ENCODE data around the gene NR3C1.

NR3C1 gene

DNA sequence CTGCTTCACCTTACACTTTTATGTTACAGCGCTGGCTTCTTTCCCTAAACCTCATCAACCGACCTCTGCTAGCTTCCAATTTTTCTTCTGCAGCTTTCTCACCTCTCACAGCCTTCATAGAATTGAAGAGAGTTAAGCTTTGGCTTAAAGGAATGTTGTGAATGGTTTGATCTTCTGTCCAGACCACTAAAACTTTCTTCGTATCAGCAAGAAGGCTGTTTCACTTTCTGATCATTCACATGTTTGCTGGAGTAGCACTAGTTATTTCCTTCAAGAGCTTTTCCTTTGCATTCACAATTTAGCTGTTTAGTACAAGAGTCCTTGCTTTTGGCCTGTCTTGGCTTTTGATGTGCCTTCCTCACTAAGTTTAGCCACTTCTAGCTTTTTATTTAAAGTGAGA, 49.5 kb downstream of the NR3C1 start:
- H3K27me3 Mint-ChIP-seq = no peaks in the 10 kb centered on the region
- peak overlapping the region; percentile 24 for H3K4me3 Mint-ChIP-seq
- peaks cover 9% of the 10 kb centered on the region for H3K36me3 Mint-ChIP-seq (ENCODE audit: low read depth)
- H3K9me3 Mint-ChIP-seq = no peaks in the 10 kb centered on the region
- H3K4me1 Mint-ChIP-seq (ENCODE audit: low read depth) = peaks cover 41% of the 10 kb centered on the region
- peak overlapping the region; percentile 6 for H3K27ac Mint-ChIP-seq
- intact Hi-C loops (cut with micrococcal nuclease) = no loop called here

DNA sequence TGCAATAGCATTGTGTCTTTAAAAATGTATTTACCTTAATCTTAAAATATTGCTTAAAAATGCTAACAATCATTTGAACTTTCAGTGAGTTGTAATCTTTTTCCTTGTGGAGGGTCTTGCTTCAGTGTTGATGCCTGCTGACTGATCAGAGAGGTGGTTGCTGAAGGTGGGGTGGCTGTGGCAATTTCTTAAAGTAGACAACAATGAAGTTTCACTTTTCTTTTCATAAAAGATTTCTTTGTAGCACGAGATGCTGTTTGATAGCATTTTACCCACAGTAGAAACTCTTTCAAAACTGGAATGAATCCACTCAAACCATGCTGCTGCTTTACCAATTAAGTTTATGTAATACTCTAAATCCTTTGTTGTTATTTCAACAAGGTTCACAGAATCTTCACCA, 50.8 kb downstream of the NR3C1 start:
- no peaks in the 10 kb centered on the region for H3K9me3 Mint-ChIP-seq

DNA sequence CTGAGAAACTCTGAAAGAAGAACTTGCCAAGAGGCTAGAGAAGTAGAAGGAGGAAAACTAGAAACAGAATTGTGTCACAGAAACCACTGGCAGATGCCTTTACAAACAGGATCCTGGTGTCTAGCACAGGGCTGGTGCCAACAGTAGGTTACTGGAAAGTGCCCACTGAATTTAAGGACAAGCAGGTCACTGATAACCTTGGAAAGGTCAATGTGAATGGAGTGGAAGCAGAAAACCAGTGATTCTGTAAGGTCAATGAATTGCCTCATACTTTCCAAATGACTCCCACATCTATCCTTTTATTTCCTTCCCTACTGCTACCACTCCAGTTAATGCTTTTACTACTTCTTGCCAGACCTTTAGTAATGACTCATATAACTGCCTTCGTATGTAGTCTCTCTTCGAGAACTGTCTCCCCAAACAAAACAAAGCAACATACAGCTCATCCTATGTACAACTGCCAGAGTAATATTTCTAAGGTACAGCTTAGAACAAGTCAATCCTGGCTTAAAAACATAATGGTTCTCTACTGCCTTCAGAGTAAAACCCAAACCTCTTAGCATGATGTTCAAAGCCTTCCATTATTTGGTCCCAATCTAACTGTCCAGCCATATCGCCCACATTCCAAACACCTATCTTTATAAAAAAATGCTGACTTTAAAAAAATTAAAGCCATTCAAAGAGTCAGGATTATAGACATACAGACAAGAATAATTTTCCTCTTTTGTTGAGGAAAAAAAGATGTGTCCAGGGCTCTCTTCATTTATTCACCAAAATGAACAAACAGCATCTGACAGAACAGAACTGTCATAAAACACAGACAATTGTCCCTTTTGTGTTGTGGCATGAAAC, 52.5 kb downstream of the NR3C1 start:
- no peak overlapping the region for H3K4me3 Mint-ChIP-seq
- no peak overlapping the region for H3K27ac Mint-ChIP-seq
- peaks cover 43% of the 10 kb centered on the region for H3K4me1 Mint-ChIP-seq (ENCODE audit: low read depth)
- peaks cover 9% of the 10 kb centered on the region for H3K36me3 Mint-ChIP-seq (ENCODE audit: low read depth)
- intact Hi-C loops (cut with micrococcal nuclease) = no loop called here
- H3K27me3 Mint-ChIP-seq = no peaks in the 10 kb centered on the region
- H3K9me3 Mint-ChIP-seq = no peaks in the 10 kb centered on the region

More for the DNA sequence above, 50.8 kb downstream of the NR3C1 start:
- intact Hi-C loops (cut with micrococcal nuclease) = no loop called here
- Mint-ChIP-seq H3K36me3 (ENCODE audit: low read depth) (peaks cover 9% of the 10 kb centered on the region), H3K4me1 (ENCODE audit: low read depth) (peaks cover 41% of the 10 kb centered on the region), H3K27ac (no peak overlapping the region), H3K4me3 (peak overlapping the region; percentile 2), H3K27me3 (no peaks in the 10 kb centered on the region)

DNA sequence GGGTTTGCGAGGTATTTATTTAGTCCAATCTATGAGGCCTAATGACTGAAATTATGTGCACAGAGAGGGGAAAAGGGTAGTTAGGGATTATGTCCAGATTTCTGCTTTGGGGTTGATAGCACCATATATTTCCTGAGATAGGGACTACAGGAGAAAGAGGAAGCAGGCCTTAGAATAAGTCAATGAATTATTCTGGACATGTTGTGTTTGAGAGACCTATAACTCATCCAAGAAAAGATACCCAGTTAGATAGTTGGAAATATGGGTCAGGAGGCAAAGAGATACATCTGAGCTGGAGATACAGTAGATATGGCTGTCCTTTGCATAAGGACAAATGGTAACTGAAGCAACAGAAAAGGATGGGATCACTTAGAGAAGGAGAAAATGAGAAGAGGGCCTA, 53.1 kb downstream of the NR3C1 start:
- peaks cover 9% of the 10 kb centered on the region for H3K36me3 Mint-ChIP-seq (ENCODE audit: low read depth)
- peaks cover 38% of the 10 kb centered on the region for H3K4me1 Mint-ChIP-seq (ENCODE audit: low read depth)
- intact Hi-C loops (cut with micrococcal nuclease) = no loop called here
- H3K27me3 Mint-ChIP-seq = no peaks in the 10 kb centered on the region
- H3K4me3 Mint-ChIP-seq = no peak overlapping the region
- H3K9me3 Mint-ChIP-seq = no peaks in the 10 kb centered on the region
- H3K27ac Mint-ChIP-seq = no peak overlapping the region

DNA sequence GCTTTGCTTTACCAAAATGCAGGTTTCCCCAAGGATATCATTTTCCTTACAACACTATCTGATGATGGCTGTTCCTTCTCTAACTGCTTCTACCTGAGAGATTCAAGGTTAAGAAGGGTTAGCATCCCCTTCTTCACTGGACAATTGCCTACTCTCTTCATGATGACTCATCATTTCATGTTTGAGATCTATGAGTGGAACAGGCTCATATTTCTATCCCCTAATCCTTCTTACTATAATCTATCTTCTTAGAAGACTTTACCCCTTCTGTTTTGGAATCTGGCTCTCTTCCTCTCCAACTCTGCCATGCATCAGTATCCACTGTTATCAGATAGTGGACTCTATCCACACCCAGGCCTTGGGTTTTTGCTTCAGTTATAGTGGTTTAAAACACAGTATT, 54.3 kb downstream of the NR3C1 start:
- Mint-ChIP-seq H3K36me3 (ENCODE audit: low read depth) (peaks cover 14% of the 10 kb centered on the region), H3K27ac (no peak overlapping the region), H3K9me3 (no peaks in the 10 kb centered on the region), H3K4me3 (no peak overlapping the region), H3K4me1 (ENCODE audit: low read depth) (peaks cover 31% of the 10 kb centered on the region), H3K27me3 (no peaks in the 10 kb centered on the region)
- intact Hi-C loops (cut with micrococcal nuclease) = loop anchor here (10.0 kb wide), 1 partner anchor 476 kb away; no protein-coding TSS in a partner anchor

DNA sequence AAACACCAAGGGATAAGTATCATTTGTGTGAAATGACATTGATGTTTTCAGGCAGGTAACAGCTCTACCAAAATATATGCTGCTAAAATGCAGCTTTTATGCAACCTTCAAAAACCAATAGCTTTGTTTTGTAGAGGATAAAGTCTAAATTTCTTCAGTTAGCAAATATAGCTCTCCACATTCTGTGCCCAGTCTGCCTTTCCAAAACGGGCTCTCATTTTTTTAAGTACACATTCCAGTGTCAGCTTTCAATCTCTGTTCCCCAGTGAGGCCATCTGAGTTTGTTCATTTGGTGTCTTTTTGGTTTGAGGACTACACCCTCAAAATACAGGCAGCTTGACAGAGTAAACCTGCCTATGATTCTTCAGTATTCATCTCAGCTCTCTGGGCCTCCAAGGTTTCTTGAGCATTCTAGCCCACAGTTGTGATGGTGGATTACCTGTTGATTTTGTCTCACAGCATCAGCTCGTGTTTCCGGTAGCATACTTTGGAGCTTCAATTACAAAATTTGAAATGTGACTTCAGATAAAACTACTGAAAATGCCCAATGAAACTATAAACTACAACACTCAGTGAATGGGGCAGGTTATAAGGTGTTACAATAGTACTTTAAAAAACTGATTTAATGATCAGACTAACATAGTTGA, 55.7 kb downstream of the NR3C1 start:
- H3K4me1 Mint-ChIP-seq (ENCODE audit: low read depth) = peaks cover 19% of the 10 kb centered on the region
- no peaks in the 10 kb centered on the region for H3K27me3 Mint-ChIP-seq
- H3K4me3 Mint-ChIP-seq = no peak overlapping the region
- intact Hi-C loops (cut with micrococcal nuclease) = loop anchor here (10.0 kb wide), 1 partner anchor 477 kb away; no protein-coding TSS in a partner anchor
- H3K27ac Mint-ChIP-seq = no peak overlapping the region
- H3K9me3 Mint-ChIP-seq = no peaks in the 10 kb centered on the region
- H3K36me3 Mint-ChIP-seq (ENCODE audit: low read depth) = peaks cover 8% of the 10 kb centered on the region

DNA sequence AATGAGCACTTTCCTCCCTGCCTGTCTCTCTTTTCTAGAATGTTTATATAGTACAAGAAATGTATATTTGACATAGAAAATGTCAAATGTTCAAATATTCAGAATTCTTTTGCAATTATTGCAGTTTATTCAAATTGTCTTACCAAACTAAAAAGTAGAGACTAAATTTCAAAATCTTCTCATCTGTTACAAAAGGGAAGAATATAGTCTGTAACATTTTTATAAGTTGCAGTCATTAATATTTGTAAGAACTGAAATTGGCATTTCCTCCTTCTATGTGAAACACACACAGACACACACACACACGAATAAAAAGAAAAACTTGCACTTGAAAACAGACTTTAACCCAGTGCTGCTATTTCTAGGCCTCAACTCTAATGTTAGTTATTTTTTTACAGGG, 56.4 kb downstream of the NR3C1 start:
- Mint-ChIP-seq H3K4me1 (ENCODE audit: low read depth) (peaks cover 25% of the 10 kb centered on the region), H3K27me3 (no peaks in the 10 kb centered on the region), H3K36me3 (ENCODE audit: low read depth) (peaks cover 6% of the 10 kb centered on the region), H3K4me3 (no peak overlapping the region), H3K27ac (no peak overlapping the region), H3K9me3 (no peaks in the 10 kb centered on the region)
- intact Hi-C loops (cut with micrococcal nuclease) = loop anchor here (10.0 kb wide), 1 partner anchor 478 kb away; no protein-coding TSS in a partner anchor

DNA sequence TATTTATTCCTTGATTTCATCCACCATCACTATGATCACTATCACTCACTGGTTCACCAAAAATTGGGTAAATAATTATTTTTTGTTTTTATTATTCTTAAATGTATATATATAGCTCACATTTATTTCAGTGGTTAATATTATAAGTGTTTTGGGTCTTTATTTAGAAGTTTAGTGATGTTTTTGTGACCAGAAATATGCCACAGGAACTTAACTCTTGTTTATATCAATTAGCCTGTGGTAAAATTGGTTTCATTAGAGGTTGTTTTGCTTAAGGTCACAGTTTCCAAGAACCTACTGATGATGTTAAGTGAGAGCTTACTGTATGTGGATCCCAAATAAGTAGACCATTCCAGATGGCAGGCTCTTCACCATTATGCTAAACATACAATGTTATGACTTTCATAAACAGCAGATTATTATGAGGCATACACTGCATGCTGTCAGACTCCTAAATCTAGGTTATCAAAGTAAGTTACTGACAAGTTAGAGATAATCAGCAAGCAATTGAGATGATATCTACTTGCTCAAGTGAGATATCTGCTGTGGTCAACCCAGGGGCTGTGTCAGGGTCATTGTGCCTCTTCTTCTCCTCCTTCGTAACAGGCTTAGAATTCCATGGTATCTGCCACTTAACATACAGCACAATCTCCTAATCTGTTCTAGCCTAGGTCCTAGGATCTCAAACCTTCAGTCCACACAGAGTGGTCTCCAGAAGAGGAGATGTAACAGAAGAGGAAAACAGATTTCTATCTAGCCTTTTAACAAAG, 57.6 kb downstream of the NR3C1 start:
- no peak overlapping the region for H3K4me3 Mint-ChIP-seq
- H3K27me3 Mint-ChIP-seq = no peaks in the 10 kb centered on the region
- H3K4me1 Mint-ChIP-seq (ENCODE audit: low read depth) = peaks cover 29% of the 10 kb centered on the region
- intact Hi-C loops (cut with micrococcal nuclease) = loop anchor here (10.0 kb wide), 1 partner anchor 479 kb away; no protein-coding TSS in a partner anchor
- H3K27ac Mint-ChIP-seq = no peak overlapping the region
- H3K36me3 Mint-ChIP-seq (ENCODE audit: low read depth) = peaks cover 6% of the 10 kb centered on the region
- no peaks in the 10 kb centered on the region for H3K9me3 Mint-ChIP-seq

DNA sequence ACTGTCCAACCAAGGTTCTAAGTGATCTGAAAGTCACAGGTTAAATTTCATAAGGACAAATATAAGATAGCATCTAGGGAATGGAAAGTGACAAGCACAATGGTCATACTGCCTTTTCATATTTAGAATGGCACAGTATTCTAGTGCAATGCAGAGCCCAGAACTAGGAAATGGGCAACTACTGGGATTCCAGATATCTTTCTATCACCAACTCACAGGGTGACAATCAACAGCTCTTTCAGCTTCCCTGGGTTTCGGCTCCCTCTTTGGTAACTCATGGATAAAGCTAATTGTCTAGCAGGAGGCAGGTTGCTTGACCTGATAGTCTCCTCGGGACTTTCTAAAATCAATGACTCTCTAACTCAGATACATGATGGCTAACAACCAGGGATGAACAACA, 60.4 kb downstream of the NR3C1 start:
- Mint-ChIP-seq H3K36me3 (ENCODE audit: low read depth) (peaks cover 17% of the 10 kb centered on the region), H3K4me3 (no peak overlapping the region), H3K9me3 (no peaks in the 10 kb centered on the region), H3K27ac (no peak overlapping the region), H3K27me3 (no peaks in the 10 kb centered on the region), H3K4me1 (ENCODE audit: low read depth) (peaks cover 36% of the 10 kb centered on the region)
- intact Hi-C loops (cut with micrococcal nuclease) = loop anchor here (10.0 kb wide), 1 partner anchor 482 kb away; no protein-coding TSS in a partner anchor

DNA sequence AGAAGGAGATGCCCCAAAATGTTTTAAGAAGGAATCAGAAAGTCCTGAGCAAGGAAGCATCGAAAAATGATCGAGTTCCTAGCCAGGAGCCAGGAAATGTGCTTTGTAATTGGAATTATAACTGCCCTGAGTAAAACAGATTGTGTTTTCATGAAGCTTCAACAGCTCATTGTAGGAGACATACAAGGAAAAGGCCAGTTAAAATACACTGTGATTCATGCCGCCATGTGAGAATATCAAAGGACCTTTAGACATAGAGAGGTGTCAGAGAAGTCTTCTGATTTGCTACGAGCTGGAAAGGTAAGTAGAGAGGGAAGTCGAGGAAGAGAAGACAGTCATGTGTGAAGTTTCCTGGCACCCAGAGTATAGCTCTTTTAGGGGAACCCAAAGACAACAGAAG, 60.9 kb downstream of the NR3C1 start:
- H3K27me3 Mint-ChIP-seq = no peaks in the 10 kb centered on the region
- H3K4me1 Mint-ChIP-seq (ENCODE audit: low read depth) = peaks cover 31% of the 10 kb centered on the region
- peaks cover 17% of the 10 kb centered on the region for H3K36me3 Mint-ChIP-seq (ENCODE audit: low read depth)
- H3K9me3 Mint-ChIP-seq = no peaks in the 10 kb centered on the region
- intact Hi-C loops (cut with micrococcal nuclease) = loop anchor here (10.0 kb wide), 1 partner anchor 482 kb away; no protein-coding TSS in a partner anchor
- no peak overlapping the region for H3K4me3 Mint-ChIP-seq
- H3K27ac Mint-ChIP-seq = no peak overlapping the region

DNA sequence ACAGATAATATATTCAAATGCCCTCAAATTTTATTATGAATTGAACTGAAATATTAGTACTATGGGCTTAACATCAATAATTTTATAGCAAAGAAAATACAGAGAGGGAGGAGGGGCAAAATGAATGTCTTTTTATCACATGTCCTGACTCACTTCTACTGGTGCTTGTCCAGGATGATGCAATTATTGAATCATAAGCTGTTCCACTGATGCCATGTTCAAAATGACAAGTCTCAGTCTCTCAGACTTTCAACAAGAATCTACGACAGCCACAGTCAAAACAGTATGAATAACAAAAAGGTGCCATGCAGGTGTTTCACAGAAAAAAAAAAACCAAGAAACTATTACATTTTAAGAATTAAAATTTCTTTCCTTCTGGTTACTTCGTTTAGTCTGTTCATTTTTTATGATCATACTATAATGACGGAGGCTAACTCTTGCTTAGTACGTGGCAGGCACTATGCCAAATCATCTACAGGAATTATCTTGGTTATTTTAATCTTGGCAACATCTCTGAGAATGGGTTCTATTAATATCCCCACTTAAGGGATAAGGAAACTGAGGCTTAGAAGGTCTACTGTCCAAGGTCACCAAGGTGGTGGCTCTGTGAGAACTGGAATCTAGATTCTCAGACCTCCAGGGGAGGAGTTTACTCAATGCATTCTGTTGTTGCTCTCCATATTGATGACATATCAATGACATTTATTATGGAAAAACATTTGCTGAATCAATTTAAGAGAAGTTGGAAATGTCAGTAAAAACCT, 61.5 kb downstream of the NR3C1 start:
- Mint-ChIP-seq H3K36me3 (ENCODE audit: low read depth) (peaks cover 17% of the 10 kb centered on the region), H3K4me3 (no peak overlapping the region), H3K27ac (no peak overlapping the region), H3K27me3 (no peaks in the 10 kb centered on the region), H3K9me3 (no peaks in the 10 kb centered on the region), H3K4me1 (ENCODE audit: low read depth) (peaks cover 25% of the 10 kb centered on the region)
- intact Hi-C loops (cut with micrococcal nuclease) = loop anchor here (10.0 kb wide), 1 partner anchor 483 kb away; no protein-coding TSS in a partner anchor

DNA sequence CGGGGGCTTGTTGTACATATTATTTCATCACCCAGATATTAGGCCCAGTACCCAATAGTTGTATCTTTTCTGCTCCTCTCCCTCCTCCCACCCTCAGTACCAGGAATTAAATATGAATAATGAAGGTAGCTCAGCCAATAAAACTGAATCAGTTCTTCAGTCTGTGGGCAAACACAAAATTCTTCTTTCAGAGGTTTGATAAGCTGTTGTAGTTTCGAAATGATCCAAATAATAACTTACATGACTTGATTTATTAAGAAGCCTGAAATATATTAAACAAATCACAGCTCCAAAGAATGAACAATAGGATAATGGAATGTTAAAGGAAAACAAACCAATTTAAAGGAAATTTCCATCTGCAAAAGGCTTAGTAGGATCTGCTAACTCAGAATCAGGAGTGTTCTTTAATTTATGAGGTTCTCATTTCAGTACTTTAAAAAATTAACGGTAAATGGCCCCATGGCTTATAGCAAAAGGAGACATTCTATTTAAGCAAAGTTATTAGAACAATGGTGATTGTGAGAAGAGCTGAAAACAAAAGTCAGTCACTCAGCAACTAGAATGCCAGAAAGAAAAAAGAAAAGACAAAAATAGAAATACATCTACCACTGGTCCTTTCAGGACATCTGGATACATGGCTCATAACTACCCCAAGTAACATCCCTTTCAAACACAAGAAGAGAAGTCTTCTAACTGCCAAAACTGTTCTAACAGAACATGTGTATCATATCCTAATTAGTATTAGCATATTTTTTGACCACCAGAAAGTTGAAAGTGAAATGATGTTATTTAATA, 62.4 kb downstream of the NR3C1 start:
- no peak overlapping the region for H3K27ac Mint-ChIP-seq
- H3K9me3 Mint-ChIP-seq = no peaks in the 10 kb centered on the region
- intact Hi-C loops (cut with micrococcal nuclease) = loop anchor here (10.0 kb wide), 1 partner anchor 484 kb away; no protein-coding TSS in a partner anchor
- H3K4me3 Mint-ChIP-seq = no peak overlapping the region
- no peaks in the 10 kb centered on the region for H3K27me3 Mint-ChIP-seq
- H3K4me1 Mint-ChIP-seq (ENCODE audit: low read depth) = peaks cover 25% of the 10 kb centered on the region
- H3K36me3 Mint-ChIP-seq (ENCODE audit: low read depth) = peaks cover 17% of the 10 kb centered on the region
